ENCODE measurements around the gene NXNL1.
"Not testable (repeated sequence)": the region's sequence is repeated elsewhere in the genome, so short reads cannot be mapped to it uniquely, and the experiment has no call there.

The NXNL1 gene

GRCh38 chr19:17482877-17483604, 22.3 kb upstream of the NXNL1 start:
- no peaks in the 10 kb centered on the region for H3K27me3 ChIP-seq (replicated peaks; ENCODE audit: control insufficient read depth, insufficient read depth, low read length)
- no peak for DNase-seq (ENCODE audit: extremely low read depth, insufficient read length)

GRCh38 chr19:17481986-17482385, 21.3 kb upstream of the NXNL1 start:
- no peak for DNase-seq (ENCODE audit: extremely low read depth, insufficient read length)
- no peak for TF ChIP-seq CTCF (IDR thresholded peaks at IDR 0.05; ENCODE audit: insufficient read depth, low read length, poor library complexity, severe bottlenecking)
- H3K4me3 ChIP-seq (replicated peaks; ENCODE audit: low read depth, low read length), result no peak overlapping the region
- H3K27me3 ChIP-seq (replicated peaks; ENCODE audit: control insufficient read depth, insufficient read depth, low read length), result no peaks in the 10 kb centered on the region
- H3K36me3 ChIP-seq (ENCODE audit: control insufficient read depth, insufficient read depth, low read length), result no peaks in the 10 kb centered on the region

More at GRCh38 chr19:17482877-17483604, 22.3 kb upstream of the NXNL1 start:
- H3K36me3 ChIP-seq (ENCODE audit: control insufficient read depth, insufficient read depth, low read length), result no peaks in the 10 kb centered on the region
- TF ChIP-seq CTCF (IDR thresholded peaks at IDR 0.05; ENCODE audit: insufficient read depth, low read length, poor library complexity, severe bottlenecking), result no peak
- H3K4me3 ChIP-seq (replicated peaks; ENCODE audit: low read depth, low read length), result no peak overlapping the region

DNA sequence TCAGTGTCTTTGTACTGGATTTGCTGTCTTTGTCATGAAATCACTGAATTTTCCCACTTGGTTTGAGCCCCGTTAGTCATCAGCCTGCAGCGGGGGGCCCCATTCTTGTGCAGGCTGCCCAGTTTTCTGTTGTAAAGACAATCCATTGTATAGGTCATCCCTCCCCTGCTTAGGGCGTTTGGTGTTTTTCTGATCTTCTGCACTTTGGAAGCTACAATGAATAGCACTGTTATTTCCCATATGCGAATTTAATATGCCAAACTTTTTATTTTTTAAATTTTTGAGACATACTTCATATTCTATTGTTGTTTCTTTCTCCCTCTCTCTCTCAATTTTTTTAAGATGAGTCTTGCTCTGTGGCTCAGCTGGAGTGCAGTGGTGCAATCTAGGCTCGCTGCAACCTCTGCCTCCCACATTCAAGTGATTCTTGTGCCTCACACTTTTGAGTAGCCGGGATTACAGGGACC, 18.6 kb upstream of the NXNL1 start:
- no peak for TF ChIP-seq CTCF (IDR thresholded peaks at IDR 0.05; ENCODE audit: insufficient read depth, low read length, poor library complexity, severe bottlenecking)
- DNase-seq (ENCODE audit: extremely low read depth, insufficient read length), result no peak
- Histone ChIP-seq H3K36me3 (ENCODE audit: control insufficient read depth, insufficient read depth, low read length) (no peaks in the 10 kb centered on the region), H3K4me3 (replicated peaks; ENCODE audit: low read depth, low read length) (no peak overlapping the region), H3K27me3 (replicated peaks; ENCODE audit: control insufficient read depth, insufficient read depth, low read length) (no peaks in the 10 kb centered on the region)

DNA sequence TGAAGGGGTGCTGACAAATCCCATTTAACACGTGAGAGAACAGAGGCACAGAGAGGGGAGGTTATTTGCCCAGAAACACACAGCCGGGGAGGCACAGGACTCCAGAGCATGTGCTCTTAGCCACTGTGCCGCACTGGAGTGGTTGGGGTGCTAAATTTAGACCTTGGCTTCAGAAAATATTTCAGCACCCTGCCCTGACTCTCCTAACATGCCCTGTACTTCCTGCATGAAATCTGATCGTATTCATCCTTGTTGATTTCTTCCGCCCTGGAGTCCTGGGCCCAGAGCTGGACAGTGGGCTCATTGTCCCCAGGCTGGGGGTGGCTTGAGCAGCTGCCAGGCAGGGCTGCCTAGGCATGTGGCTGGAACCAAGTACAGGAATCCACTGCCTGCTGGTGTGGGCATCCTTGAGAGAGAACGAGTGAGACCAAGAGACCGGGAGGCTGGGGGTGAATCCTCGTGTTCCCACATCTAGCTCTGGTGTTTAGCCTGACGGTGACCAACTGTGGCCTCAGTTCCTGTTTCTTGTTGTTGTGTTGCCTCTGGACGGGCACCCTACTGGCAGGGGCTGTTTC, 14.9 kb upstream of the NXNL1 start:
- no peak for TF ChIP-seq CTCF (IDR thresholded peaks at IDR 0.05; ENCODE audit: insufficient read depth, low read length, poor library complexity, severe bottlenecking)

GRCh38 chr19:17475011-17475540, 14.3 kb upstream of the NXNL1 start:
- H3K4me3 ChIP-seq (replicated peaks; ENCODE audit: low read depth, low read length); DNase-seq (ENCODE audit: extremely low read depth, insufficient read length); H3K36me3 ChIP-seq (ENCODE audit: control insufficient read depth, insufficient read depth, low read length); H3K27me3 ChIP-seq (replicated peaks; ENCODE audit: control insufficient read depth, insufficient read depth, low read length): not testable (repeated sequence)

More for the DNA sequence above, 14.9 kb upstream of the NXNL1 start:
- Histone ChIP-seq H3K4me3 (replicated peaks; ENCODE audit: low read depth, low read length) (no peak overlapping the region), H3K27me3 (replicated peaks; ENCODE audit: control insufficient read depth, insufficient read depth, low read length) (no peaks in the 10 kb centered on the region), H3K36me3 (ENCODE audit: control insufficient read depth, insufficient read depth, low read length) (no peaks in the 10 kb centered on the region)
- no peak for DNase-seq (ENCODE audit: extremely low read depth, insufficient read length)

DNA sequence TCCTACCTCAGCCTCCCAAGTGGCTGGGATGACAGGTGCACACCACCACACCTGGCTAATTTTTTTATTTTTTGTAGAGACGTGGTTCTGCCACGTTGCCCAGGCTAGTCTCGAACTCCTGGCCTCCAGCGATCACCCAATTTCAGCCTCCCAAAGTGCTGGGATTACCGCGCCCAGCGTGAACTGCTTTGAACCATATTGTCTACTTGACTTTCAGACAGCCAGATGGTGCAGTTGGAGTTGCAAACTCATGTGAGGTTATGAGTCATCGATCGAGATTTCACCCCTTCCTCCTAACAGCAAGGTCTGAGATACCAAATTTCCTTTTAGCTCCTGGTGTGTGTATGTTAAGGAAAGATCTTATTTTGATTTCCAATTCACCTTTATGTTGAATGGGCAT, 12.3 kb upstream of the NXNL1 start:
- H3K27me3 ChIP-seq (replicated peaks; ENCODE audit: control insufficient read depth, insufficient read depth, low read length), result no peaks in the 10 kb centered on the region
- no peak for TF ChIP-seq CTCF (IDR thresholded peaks at IDR 0.05; ENCODE audit: insufficient read depth, low read length, poor library complexity, severe bottlenecking)
- no peak overlapping the region for H3K4me3 ChIP-seq (replicated peaks; ENCODE audit: low read depth, low read length)
- no peak for DNase-seq (ENCODE audit: extremely low read depth, insufficient read length)
- H3K36me3 ChIP-seq (ENCODE audit: control insufficient read depth, insufficient read depth, low read length), result no peaks in the 10 kb centered on the region
